ENCODE data around the gene ZDHHC16.

The ZDHHC16 gene

DNA sequence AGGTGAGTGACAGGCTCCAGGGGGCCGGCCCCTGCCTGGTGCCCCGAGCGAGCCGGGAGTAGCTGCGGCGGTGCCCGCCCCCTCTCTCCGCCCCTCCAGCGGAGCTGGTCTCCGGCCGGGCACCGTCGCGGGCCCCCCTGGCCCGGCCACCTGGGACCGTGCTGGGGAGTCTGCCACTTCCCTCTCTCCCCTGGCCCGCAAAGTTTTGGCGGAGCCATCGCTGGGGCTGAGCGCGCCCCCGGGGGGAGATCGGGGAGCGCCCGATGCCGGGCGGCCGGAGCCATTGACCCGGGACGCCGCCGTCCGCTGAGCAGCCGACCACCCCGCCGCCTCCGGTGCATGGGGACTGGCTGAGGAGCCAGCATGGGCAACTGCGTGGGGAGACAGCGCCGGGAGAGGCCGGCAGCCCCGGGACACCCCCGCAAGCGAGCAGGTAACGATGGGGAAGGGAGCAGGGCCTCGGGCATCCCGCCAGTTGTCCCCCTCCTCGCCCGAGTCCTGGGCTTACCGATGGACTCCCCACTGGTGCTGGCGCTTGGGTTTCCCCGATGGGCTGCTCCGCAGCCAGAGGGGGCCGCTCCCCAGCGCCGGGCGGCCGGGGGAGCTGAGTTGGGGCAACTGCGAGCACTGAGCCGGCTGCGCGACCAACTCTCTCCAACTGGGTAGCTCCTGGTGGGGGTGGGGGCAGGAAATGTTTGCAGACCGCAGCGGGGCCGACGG lies 53.0 kb downstream of the ZDHHC16 start, which contains the start of gene UBTD1:
TSS of gene UBTD1 (plus strand) at position 84 of the 720 bp plus-strand sequence. CDS start at position 364, 280 bp downstream.
- ATAC-seq, result peak; percentile 89
- TF ChIP-seq, protein P1, sequence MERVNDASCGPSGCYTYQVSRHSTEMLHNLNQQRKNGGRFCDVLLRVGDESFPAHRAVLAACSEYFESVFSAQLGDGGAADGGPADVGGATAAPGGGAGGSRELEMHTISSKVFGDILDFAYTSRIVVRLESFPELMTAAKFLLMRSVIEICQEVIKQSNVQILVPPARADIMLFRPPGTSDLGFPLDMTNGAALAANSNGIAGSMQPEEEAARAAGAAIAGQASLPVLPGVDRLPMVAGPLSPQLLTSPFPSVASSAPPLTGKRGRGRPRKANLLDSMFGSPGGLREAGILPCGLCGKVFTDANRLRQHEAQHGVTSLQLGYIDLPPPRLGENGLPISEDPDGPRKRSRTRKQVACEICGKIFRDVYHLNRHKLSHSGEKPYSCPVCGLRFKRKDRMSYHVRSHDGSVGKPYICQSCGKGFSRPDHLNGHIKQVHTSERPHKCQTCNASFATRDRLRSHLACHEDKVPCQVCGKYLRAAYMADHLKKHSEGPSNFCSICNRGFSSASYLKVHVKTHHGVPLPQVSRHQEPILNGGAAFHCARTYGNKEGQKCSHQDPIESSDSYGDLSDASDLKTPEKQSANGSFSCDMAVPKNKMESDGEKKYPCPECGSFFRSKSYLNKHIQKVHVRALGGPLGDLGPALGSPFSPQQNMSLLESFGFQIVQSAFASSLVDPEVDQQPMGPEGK (CRISPR knock-in tag; IDR thresholded peaks at IDR 0.05; ENCODE audit: borderline replicate concordance), result peak; percentile 49; the same call in 1 of the 2 replicates
- no peak for TF ChIP-seq ESRRG (CRISPR knock-in tag; IDR thresholded peaks at IDR 0.05)

DNA sequence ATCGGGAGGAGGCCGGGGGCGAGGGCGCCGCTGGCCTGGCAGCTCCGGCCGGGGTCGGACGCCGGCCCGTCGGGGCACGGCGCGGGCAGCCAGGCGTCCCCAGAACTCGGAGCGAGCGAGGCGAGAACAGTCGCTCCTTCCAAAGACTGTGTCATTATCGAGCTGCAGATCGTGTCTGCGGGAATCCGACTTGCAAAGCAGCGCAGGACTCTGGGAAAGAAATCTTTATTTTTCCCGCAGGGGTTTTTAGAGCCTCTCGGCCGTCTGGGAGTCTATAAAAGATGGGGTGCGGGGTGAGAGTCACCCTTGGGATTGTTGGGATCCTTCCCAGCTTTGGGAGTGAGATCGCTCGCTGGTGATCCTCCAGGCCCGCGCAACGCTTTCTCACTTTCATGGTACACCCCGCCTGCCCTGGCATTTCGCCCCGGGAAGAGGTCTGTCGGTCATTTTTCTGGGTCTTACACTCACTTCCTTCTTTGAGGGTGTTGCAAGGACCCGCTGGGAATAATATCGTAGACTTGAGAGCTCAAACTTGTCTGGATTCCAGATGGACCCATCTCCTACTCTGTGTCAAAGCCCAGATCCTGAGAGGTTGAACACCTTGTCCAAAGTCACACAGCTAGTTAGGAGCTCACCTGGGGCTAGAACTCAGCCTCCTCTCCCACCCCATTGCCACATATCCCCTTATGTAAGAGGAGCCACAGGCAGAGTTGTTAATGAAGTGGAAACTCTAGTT lies 53.8 kb downstream of the ZDHHC16 start:
- no peak for TF ChIP-seq BACH2 (CRISPR knock-in tag; IDR thresholded peaks at IDR 0.05; ENCODE audit: borderline replicate concordance)
- no peak for TF ChIP-seq RARB (CRISPR knock-in tag; IDR thresholded peaks at IDR 0.05)
- no peak for TF ChIP-seq ISL1 (CRISPR knock-in tag; IDR thresholded peaks at IDR 0.05)
- TF ChIP-seq SNAI2 (CRISPR knock-in tag; IDR thresholded peaks at IDR 0.05), result no peak
- no peak for TF ChIP-seq PPARA (CRISPR knock-in tag; IDR thresholded peaks at IDR 0.05; ENCODE audit: borderline replicate concordance)
- no peak for TF ChIP-seq CSDC2 (CRISPR knock-in tag; IDR thresholded peaks at IDR 0.05)
- TF ChIP-seq TOX (CRISPR knock-in tag; IDR thresholded peaks at IDR 0.05; ENCODE audit: borderline replicate concordance), result no peak
- TF ChIP-seq ZNF70 (CRISPR knock-in tag; IDR thresholded peaks at IDR 0.05), result no peak
- TF ChIP-seq ZFP30 (CRISPR knock-in tag; IDR thresholded peaks at IDR 0.05), result no peak
- no peak for TF ChIP-seq ESRRG (CRISPR knock-in tag; IDR thresholded peaks at IDR 0.05)
- TF ChIP-seq, protein P2, sequence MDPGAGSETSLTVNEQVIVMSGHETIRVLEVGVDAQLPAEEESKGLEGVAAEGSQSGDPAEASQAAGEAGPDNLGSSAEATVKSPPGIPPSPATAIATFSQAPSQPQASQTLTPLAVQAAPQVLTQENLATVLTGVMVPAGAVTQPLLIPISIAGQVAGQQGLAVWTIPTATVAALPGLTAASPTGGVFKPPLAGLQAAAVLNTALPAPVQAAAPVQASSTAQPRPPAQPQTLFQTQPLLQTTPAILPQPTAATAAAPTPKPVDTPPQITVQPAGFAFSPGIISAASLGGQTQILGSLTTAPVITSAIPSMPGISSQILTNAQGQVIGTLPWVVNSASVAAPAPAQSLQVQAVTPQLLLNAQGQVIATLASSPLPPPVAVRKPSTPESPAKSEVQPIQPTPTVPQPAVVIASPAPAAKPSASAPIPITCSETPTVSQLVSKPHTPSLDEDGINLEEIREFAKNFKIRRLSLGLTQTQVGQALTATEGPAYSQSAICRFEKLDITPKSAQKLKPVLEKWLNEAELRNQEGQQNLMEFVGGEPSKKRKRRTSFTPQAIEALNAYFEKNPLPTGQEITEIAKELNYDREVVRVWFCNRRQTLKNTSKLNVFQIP (CRISPR knock-in tag; IDR thresholded peaks at IDR 0.05; ENCODE audit: borderline replicate concordance, low read depth), result no peak
- TF ChIP-seq, protein P3, sequence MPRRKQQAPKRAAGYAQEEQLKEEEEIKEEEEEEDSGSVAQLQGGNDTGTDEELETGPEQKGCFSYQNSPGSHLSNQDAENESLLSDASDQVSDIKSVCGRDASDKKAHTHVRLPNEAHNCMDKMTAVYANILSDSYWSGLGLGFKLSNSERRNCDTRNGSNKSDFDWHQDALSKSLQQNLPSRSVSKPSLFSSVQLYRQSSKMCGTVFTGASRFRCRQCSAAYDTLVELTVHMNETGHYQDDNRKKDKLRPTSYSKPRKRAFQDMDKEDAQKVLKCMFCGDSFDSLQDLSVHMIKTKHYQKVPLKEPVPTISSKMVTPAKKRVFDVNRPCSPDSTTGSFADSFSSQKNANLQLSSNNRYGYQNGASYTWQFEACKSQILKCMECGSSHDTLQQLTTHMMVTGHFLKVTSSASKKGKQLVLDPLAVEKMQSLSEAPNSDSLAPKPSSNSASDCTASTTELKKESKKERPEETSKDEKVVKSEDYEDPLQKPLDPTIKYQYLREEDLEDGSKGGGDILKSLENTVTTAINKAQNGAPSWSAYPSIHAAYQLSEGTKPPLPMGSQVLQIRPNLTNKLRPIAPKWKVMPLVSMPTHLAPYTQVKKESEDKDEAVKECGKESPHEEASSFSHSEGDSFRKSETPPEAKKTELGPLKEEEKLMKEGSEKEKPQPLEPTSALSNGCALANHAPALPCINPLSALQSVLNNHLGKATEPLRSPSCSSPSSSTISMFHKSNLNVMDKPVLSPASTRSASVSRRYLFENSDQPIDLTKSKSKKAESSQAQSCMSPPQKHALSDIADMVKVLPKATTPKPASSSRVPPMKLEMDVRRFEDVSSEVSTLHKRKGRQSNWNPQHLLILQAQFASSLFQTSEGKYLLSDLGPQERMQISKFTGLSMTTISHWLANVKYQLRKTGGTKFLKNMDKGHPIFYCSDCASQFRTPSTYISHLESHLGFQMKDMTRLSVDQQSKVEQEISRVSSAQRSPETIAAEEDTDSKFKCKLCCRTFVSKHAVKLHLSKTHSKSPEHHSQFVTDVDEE (CRISPR knock-in tag; IDR thresholded peaks at IDR 0.05), result no peak
- no peak; the same call in 2 of the 3 replicates for ATAC-seq

DNA sequence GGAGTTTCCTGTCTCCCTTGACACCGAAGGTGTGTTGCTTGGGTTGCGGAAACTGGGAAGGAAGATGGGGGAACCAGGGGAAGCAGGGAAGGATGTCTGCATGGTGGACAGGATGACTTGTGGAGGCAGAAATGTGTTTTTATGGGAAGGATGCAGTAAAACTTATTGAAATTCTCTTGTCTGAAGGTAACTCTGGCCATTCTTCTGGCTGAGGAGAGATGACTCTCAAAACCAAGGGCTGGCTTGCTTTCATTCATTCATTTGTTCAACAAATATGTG lies 54.3 kb downstream of the ZDHHC16 start:
- no peak for ATAC-seq
- no peak for TF ChIP-seq ZFP3 (CRISPR knock-in tag; IDR thresholded peaks at IDR 0.05)
- TF ChIP-seq ZC3H10 (CRISPR knock-in tag; IDR thresholded peaks at IDR 0.05), result no peak
- TF ChIP-seq CSDC2 (CRISPR knock-in tag; IDR thresholded peaks at IDR 0.05), result no peak
- TF ChIP-seq ESRRG (CRISPR knock-in tag; IDR thresholded peaks at IDR 0.05), result no peak
- no peak for TF ChIP-seq ZNF565 (CRISPR knock-in tag; conservative IDR thresholded peaks at IDR 0.05; ENCODE audit: low read depth)
- TF ChIP-seq TOX (CRISPR knock-in tag; IDR thresholded peaks at IDR 0.05; ENCODE audit: borderline replicate concordance), result no peak
- TF ChIP-seq RARB (CRISPR knock-in tag; IDR thresholded peaks at IDR 0.05), result no peak
- no peak for TF ChIP-seq SNAI2 (CRISPR knock-in tag; IDR thresholded peaks at IDR 0.05)

DNA sequence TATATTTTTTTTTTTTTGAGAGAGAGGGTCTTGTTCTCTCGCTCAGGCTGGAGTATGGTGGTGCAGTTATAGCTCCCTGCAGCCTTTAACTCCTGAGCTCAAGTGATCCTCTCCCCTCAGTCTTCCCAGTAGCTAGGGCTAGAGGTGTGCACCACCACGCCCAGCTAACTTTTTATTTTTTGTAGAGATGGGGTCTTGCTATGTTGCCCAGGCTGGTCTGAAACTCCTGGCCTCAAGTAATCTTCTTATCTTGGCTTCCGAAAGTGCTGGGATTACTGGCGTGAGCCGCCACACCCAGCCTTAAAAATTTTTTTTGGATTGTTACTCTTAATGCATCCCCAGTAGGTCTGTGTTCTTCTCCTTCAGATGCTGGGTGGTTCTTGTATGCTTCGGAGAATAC lies 56.9 kb downstream of the ZDHHC16 start:
- no peak for TF ChIP-seq TOX (CRISPR knock-in tag; IDR thresholded peaks at IDR 0.05; ENCODE audit: borderline replicate concordance)
- no peak for TF ChIP-seq SNAI2 (CRISPR knock-in tag; IDR thresholded peaks at IDR 0.05)
- no peak for TF ChIP-seq GLIS3 (CRISPR knock-in tag; IDR thresholded peaks at IDR 0.05)
- TF ChIP-seq, protein P4, sequence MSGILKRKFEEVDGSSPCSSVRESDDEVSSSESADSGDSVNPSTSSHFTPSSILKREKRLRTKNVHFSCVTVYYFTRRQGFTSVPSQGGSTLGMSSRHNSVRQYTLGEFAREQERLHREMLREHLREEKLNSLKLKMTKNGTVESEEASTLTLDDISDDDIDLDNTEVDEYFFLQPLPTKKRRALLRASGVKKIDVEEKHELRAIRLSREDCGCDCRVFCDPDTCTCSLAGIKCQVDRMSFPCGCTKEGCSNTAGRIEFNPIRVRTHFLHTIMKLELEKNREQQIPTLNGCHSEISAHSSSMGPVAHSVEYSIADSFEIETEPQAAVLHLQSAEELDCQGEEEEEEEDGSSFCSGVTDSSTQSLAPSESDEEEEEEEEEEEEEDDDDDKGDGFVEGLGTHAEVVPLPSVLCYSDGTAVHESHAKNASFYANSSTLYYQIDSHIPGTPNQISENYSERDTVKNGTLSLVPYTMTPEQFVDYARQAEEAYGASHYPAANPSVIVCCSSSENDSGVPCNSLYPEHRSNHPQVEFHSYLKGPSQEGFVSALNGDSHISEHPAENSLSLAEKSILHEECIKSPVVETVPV (CRISPR knock-in tag; IDR thresholded peaks at IDR 0.05), result no peak
- TF ChIP-seq ARNTL (CRISPR knock-in tag; IDR thresholded peaks at IDR 0.05; ENCODE audit: borderline replicate concordance, low read depth), result no peak
- TF ChIP-seq, protein P1 (CRISPR knock-in tag; IDR thresholded peaks at IDR 0.05; ENCODE audit: borderline replicate concordance), result no peak
- TF ChIP-seq, protein P5, sequence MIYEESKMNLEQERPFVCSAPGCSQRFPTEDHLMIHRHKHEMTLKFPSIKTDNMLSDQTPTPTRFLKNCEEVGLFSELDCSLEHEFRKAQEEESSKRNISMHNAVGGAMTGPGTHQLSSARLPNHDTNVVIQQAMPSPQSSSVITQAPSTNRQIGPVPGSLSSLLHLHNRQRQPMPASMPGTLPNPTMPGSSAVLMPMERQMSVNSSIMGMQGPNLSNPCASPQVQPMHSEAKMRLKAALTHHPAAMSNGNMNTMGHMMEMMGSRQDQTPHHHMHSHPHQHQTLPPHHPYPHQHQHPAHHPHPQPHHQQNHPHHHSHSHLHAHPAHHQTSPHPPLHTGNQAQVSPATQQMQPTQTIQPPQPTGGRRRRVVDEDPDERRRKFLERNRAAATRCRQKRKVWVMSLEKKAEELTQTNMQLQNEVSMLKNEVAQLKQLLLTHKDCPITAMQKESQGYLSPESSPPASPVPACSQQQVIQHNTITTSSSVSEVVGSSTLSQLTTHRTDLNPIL (CRISPR knock-in tag; IDR thresholded peaks at IDR 0.05; ENCODE audit: low read depth), result no peak
- no peak for TF ChIP-seq ISL1 (CRISPR knock-in tag; IDR thresholded peaks at IDR 0.05)
- TF ChIP-seq ZC3H10 (CRISPR knock-in tag; IDR thresholded peaks at IDR 0.05), result no peak
- ATAC-seq, result no peak
